HG03135 (cell line): ENCODE measurements around the gene SPINK1.
"Not testable (repeated sequence)": the region's sequence is repeated elsewhere in the genome, so short reads cannot be mapped to it uniquely, and the experiment has no call there.

ENCODE experiments used
- ATAC-seq: cut with Tn5 transposase; IDR thresholded peaks from one replicate; pipeline ENCODE4 v1.9.1; 2021; ENCODE audit warnings: mild to moderate bottlenecking, moderate library complexity; ENCODE audit not compliant: unreplicated experiment

SPINK1 gene, protein sequence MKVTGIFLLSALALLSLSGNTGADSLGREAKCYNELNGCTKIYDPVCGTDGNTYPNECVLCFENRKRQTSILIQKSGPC

DNA sequence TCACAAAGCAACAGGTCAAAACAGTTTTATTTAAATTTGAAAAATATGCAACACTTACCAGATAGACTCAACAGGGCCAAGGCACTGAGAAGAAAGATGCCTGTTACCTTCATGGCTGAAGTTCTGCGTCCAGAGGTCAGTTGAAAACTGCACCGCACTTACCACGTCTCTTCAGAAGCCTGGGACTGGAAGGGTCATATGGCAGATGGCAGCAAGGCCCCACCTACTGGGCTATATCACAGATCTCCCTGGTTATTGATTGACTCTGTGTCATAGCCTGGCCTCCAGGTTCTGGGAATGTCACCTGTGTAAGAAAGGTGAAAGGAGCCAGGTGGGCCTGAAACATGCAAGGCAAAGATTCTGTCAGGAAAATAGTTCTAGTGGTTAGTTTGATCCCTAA is at the start of gene SPINK1:
SPINK1 (minus strand) TSS at position 207 of the 400 bp plus-strand sequence; CDS start at position 113, 94 bp downstream.
- ATAC-seq = no peak

DNA sequence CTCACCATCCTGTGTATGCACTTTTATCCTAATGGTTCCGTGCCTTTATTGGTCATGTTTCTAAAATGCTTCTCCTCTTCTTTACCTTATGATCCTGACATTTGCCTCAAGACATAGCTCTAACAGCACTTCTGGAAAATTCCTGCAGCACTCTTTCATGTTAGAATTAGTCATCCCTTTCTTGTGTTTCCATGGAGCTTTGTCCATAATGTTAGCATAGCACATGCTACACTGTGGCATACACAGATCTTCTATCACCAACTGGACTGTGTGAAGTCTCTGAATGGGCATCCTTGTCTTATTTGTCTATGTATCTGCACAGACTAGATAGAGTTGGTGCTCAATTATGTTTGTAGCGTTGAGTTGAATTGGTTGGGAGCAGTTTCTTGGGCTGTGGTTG is 49.0 kb upstream of the SPINK1 start:
- no peak for ATAC-seq

DNA sequence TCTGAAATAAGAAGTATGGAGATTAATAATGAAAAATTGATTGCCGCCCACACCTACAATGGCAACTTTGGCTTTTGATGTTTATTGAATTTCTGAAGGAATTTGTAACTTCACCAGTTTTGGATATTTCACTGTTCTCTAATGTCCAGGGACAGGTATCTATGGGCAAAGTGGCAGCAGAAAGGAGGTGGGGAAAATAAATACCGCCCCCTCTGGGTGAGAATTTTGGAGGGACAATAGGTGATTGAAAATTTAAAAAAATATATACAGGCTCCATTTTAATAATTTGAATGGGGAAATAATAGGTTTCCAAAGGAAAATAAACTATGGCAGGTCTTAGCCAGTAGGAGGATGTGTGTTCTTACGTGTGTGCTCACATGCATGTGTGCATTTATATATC is 48.3 kb upstream of the SPINK1 start:
- no peak for ATAC-seq

DNA sequence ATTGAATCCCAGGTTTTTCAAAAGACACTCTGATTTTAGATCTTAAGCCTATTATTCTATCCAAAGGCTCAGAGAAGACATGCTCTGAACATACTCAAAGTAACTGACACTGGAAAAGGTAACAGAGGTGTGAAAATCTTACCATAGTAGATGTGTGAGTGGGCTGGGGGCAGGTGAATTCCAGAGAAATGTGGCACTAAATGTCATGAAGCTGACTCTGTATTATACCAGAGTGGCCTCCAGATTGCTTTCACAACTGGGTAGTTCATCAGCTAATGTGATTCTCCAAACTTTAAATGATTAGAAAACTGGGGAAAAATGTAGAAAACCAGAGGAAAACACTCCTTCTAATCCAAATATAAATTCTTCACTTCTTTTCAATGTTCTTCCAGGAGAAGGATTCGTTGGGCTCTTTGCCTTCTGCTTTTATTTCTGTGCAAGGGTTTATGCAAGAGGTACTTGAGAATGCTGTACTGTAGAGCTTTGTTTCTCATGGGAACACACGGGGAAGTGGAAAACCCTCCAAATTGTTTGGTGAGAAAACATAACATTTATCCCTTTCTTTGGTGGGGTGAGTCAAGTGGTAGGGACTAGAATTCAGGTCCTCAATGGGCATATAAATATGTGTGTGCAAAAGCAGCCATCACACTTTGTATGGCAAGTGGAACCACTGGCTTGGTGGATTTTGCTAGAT is 46.7 kb upstream of the SPINK1 start, which contains the start of gene SCGB3A2:
SCGB3A2 (plus strand) TSS at position 646 of the 694 bp plus-strand sequence. CDS start 93 bp downstream, outside the sequence.
- no peak for ATAC-seq

DNA sequence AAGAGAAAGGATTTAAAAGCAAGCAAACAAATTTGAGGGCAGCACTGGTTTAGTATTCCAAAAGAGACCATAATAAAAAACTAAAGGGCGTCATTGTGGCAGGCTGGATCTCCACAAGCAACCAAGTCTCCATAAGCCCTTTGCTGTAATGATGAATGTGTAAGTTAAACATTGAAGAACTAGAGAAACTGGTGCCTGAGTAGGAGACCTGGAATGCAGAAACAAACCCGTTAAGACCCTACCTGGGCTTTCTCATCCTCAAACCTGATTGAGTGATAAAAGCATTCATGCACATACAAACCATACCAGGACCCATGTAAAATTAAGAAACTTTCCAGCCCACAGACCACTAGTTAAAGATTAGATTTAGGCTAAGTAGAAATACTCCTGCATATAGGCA is 45.2 kb upstream of the SPINK1 start:
- no peak for ATAC-seq

DNA sequence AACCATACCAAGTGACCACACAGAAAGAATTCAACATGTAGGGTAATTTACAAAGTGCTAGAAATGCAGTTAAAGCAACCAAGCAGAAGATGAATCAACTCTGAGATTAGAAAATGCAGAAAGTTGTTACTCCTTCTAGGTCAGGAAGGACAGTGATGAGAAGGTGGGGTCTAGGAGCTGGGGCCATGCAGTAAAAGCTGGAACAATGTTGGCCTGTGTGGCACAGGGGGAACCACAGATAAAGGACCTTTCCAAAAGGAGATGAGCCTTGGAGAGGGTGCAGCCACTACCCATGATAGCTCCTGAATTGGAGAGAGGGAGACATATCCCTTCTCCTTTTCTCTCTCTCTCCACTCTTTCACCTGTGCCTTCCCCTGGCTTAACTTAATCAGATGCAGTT is 44.7 kb upstream of the SPINK1 start:
- no peak for ATAC-seq

DNA sequence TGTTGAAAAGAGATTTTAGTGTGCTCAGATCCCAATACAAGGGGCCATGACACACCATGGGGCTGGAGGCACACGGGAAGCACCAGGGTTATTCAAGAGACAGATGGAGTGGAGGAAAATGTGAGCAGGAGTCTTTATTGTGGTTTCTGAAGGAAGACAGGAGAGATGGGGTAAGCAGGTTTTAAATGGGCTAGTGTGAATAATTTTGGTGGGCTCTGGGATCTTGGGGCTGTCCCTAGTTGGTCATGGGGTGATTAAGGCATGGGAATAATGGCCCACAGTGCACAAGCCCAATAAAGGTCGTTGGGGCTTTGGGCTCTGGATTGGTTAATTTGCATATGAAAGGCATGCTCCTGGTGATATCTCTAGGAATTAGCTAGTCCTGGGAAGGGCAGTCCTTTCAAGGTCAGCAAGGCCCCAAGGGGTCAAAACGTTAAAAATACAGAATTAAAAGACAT is 43.5 kb upstream of the SPINK1 start:
- no peak for ATAC-seq

DNA sequence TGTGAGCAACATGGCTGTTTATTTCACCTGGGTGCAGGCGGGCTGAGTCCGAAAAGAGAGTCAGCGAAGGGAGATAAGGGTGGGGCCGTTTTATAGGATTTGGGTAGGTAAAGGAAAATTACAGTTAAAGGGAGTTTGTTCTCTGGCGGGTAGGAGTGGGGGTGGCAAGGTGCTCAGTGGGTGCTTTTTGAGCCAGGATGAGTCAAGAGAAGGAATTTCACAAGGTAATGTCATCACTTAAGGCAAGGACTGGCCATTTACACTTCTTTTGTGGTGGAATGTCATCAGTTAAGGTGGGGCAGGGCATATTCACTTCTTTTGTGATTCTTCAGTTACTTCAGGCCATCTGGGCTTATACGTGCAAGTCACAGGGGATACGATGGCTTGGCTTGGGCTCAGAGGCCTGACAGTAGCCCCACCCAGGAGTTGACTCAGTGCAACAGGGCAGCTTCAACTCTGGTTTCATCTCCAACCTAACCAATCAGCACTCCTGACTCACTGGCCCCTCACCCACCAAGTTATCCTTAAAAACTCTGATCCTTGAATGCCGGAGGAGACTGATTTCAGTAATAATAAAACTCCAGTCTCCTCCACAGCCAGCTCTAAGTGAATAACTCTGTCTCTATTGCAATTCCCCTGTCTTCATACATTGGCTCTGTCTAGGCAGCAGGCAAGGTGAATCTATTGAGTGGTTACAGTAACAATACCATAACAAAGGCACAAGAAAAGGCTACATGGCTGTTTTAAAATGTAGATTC is 42.8 kb upstream of the SPINK1 start:
- ATAC-seq = not testable (repeated sequence)

DNA sequence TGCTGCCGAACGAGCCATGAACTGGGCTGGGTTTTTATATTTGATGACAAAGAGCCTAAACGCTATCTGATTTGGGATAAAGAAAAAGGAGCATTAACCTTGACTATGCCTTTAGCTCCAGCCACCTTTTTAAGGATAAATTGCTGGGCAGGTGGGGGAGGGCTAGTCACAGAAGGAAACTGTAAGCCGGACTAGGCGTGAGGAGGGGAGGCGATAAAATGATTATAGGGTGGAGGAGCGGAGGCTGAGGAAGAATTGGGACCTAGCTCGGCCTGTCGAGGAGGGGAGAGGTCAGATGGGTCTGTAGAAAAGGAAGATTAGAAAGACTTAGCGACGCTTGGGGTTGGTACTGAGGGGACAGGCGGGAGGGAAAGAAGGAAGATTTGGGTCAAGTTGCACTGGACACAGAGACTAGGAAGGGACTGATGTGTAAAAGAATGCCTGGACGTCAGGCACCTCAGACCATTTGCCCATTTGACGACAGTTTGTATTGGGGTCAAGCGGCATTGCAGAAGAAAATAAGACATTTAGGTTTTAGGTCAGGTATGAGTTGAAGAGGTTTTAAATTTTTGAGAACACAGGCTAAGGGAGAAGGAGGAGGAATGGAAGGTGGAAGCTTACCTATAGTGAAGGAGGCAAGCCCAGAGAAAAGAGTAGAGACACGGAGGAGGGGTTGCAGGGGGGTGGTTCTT is 41.4 kb upstream of the SPINK1 start:
- ATAC-seq = not testable (repeated sequence)

DNA sequence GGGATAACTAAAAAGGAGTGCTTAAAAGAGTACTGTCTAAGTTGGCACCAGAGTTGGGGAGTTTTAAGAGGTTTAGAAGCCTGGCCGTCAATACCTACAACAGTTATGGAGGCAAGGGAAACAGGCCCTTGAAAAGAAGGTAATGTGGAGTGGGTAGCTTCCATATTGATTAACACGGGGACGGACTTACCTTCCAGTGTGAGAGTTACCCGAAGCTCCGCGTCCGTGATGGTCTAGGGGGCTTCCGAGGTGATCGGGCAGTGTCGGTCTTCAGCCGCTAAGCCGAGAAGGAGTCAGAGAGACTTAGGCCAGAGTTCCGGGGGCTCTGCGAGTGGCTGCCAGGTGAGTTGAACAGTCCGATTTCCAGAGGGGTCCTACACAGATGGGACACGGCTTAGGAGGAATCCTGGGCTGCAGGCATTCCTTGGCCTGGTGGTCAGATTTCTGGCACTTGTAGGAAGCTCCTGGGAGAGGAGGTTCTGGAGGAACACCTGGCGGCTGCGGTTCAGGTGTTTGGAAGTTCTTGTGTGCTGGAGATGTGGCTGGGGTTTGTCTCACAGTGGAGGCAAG is 40.6 kb upstream of the SPINK1 start:
- not testable (repeated sequence) for ATAC-seq

DNA sequence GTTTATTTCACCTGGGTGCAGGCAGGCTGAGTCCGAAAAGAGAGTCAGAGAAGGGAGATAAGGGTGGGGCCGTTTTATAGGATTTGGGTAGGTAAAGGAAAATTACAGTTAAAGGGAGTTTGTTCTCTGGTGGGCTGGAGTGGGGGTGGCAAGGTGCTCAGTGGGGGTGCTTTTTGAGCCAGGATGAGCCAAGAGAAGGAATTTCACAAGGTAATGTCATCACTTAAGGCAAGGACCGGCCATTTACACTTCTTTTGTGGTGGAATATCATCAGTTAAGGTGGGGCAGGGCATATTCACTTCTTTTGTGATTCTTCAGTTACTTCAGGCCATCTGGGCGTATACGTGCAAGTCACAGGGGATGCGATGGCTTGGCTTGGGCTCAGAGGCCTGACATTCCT is 38.4 kb upstream of the SPINK1 start:
- not testable (repeated sequence) for ATAC-seq

DNA sequence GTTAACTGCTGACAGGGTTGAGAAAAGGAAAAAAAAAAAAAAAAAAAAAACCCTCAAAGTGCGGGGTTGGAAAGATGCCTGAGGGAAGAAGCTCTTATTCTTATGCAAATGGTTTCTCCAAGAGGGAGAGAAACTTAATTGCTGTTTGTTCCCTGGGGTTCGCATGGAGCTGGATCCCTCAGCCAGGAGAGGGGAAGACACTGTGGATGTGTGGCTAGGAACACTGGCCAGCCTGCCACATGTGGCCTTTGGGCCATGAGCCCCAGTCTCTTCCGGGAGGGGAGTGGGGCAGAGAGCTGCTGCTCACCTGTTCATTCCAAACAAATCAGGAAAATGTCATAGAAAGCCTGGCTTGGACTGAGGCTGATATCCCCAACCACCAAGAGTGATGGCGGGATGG is 37.6 kb upstream of the SPINK1 start:
- ATAC-seq = no peak

DNA sequence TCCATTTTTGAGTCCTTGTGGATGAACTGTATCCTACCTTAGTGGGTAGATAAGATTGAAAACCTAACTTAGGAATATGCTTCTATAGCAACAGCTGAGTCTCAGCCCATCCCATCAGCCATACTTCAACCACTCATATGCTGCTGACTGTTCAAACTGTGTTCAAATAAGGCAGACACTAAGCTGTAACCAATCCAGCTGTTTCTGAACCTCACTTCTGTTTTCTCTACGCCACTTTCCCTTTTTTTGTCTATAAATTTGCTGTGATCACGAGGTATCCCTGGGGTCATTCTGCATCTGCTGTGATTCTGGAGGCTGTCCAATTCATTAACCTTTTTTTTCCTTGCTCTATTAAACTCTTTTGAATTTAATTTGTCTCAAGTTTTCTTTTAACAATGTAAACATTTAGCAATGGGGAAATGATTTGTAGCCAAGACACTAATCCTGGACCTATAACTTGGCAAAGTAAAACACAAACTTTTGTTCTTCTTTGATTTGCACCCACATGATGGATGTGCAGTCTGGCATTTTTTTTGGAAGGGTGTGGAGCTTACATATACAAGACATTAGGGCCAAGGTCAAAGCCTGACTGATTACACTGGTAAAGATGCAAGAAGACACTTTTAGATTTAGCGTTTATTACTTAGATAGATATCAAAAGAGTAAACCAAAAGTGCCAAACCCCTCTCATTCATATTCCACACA is 32.1 kb upstream of the SPINK1 start:
- no peak for ATAC-seq

DNA sequence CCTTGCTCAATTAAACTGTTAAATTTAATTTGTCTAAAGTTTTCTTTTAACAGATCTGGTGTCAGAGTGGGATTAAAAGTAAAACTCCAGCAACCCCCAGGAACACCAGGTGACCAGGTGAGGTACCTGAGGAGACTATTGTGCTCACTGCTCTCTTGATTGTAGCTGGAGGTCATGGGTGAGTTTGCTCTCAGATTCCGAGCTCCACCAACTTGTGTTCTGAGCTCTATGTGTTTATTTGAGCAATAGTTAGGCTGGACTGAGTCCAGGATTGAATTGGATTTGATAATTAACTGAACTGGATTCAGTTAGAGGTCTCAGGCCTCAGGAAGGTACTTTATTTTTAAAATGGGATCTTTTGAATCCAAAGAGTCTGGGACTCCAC is 29.2 kb upstream of the SPINK1 start:
- no peak for ATAC-seq

DNA sequence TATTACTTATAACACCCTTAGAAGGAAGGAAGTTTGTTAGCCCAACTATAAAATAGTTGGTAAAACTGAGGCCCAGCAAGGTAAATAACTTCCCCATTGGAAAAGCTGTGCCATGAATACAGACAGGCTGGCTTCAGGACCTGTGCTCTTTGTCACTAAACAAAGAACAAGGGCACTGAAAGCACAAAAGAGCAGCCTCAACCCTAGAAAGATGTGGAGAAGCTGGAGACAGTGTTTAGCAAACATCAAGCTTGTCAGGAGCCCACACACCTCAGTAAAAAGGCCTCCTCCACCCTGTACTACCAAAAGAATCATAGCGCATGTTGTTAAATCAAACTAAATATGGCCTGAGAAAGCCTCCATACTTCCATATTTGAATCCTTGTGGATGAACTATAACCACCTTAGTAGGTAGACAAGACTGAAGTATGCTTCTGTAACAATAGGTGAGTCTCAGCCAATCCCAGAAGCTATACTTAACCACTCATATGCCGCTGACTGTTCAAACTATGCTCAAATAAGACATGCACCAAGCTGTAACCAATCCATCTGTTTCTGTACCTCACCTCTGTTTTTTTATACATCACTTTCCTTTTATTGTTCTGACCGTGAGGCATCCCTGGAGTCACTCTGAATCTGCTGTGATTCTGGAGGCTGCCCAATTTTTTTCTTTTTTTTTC is 28.6 kb upstream of the SPINK1 start:
- ATAC-seq = no peak

DNA sequence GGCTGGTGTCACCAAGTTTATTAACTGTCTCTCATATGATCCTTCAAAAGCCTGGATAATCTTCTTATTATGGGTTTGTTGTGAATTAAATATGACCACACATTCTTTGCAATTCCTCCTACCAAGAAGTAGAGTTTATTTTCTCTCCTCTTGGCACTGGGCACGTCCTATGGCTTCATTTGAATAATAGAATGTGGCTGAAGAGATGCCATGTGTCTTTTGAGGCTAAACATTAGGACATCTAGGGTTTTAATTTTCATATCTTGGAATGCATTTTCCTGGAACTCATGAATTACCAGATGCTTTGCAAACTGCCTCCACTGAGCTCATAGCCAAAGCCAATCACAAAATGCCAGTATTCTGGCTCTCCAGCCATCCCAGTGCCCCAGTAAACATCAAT is 27.1 kb upstream of the SPINK1 start:
- no peak for ATAC-seq

DNA sequence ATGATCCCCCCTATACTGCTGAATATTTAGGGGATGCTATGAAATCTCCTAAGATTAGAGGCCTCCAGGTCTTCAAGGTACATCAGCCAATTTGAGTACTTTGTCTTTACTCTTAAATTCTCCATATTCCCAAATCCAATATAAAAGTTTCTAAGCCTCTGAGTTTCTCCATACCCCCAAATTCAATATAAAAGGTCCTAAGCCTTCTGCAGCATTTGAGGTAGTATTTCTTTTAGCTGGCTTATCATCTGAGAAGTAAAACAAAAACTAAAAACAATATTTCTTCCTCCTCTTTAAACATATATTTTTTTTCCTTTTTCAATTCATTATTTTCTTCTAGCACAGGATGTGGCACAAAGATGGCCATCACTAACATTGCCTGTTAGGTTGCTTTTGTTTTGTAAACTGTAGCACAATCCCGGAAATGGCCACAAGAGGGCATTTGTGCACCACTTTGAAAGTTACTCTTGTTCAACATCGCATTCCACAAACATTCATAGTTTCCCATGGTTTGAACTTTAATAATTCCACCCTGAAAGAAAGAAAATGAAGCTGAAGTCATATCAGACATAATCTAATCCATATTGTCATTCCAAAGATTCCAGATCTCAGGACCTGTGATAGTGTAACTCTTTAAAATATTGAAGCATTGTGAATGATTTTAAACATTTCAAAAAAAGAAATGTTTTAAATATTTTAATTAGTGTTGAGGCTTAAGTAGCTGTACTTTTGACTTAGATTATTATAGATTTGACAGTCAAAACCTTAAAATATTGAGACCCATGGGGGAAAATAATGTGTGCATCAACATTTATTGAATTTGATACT is 26.0 kb upstream of the SPINK1 start:
- peak; percentile 76 for ATAC-seq

DNA sequence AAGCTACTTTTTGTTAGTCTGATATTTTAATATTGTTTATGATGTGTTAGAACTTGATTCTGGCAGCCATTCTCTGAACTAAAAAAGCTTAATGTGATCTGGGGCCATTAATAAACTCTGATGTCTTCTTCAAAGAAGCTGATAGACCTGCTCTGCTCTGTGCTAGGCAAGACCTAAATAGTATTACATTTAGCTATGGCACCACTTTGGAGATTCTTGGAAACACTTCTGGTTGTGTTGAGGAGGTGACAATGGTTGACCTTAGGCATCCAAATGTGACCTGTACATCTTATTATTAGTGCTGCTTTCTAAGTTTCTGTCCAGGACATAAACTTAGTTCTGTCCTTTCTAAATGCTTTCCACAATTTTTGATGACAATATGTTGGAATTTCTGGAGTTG is 25.3 kb upstream of the SPINK1 start:
- no peak for ATAC-seq

DNA sequence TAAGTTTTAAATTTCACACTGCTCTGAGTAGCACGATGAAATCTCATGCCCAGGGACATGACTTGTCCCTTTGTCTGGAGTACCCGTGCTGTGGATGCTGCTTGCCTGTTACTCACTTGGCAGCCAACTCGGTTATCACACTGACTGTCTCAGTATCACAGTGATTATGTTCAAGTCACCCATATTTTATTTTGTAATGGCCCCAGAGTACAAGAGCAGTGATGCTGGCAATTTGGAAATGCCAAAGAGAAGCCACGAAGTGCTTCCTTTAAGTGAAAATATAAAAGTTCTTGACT is 24.3 kb upstream of the SPINK1 start:
- no peak for ATAC-seq
